ENCODE measurements around the gene CATSPERB.

DNA sequence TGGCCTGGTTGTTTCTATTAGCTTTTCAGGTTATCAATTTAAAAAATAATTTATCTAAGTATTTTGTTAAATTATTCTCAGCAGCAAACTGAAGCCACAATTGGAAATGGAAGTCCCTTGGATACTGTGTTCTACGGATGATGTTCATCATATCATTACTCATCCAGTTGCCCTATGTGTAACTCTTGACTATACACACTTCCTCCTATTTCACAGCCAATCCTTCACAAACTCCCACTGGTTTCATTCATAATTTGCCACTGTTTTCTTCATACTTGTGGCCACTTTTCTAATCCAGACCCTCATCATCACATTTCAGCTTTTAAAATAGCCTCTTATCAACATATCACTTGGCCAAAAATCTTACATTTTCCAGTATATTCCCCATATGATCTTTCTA, 84.0 kb downstream of the CATSPERB start:
- TF ChIP-seq, protein P1, sequence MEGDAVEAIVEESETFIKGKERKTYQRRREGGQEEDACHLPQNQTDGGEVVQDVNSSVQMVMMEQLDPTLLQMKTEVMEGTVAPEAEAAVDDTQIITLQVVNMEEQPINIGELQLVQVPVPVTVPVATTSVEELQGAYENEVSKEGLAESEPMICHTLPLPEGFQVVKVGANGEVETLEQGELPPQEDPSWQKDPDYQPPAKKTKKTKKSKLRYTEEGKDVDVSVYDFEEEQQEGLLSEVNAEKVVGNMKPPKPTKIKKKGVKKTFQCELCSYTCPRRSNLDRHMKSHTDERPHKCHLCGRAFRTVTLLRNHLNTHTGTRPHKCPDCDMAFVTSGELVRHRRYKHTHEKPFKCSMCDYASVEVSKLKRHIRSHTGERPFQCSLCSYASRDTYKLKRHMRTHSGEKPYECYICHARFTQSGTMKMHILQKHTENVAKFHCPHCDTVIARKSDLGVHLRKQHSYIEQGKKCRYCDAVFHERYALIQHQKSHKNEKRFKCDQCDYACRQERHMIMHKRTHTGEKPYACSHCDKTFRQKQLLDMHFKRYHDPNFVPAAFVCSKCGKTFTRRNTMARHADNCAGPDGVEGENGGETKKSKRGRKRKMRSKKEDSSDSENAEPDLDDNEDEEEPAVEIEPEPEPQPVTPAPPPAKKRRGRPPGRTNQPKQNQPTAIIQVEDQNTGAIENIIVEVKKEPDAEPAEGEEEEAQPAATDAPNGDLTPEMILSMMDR (IDR thresholded peaks at IDR 0.05): no peak
- no peak for TF ChIP-seq POLR2AphosphoS5 (IDR thresholded peaks at IDR 0.05)

Data from stomach (tissue), 4 donors.